Mammary epithelial cell (primary cell): ENCODE measurements around the gene TOPBP1.

Experiments used
- CTCF ChIP-seq, 2 donors: IDR thresholded peaks in 1 of 2; conservative IDR thresholded peaks in 1 of 2; 2 replicates each; pipeline ENCODE4 v1.5.1; 2011 to 2012; ENCODE audit warnings: inconsistent platforms in 2 of 2, low read length in 2 of 2, mild to moderate bottlenecking in 2 of 2, control low read depth in 1 of 2, low read depth in 1 of 2; ENCODE audit not compliant: insufficient read depth in 1 of 2; ENCODE audit errors: extremely low read depth in 1 of 2
- EZH2 ChIP-seq: IDR thresholded peaks from 2 replicates; pipeline ENCODE4 v1.6.1; 2012; ENCODE audit warnings: low read length, inconsistent platforms, borderline replicate concordance

- TF ChIP-seq CTCF (conservative IDR thresholded peaks at IDR 0.05 in 1 of 2, IDR thresholded peaks at IDR 0.05 in 1 of 2; ENCODE audit: extremely low read depth in 1 of 2, insufficient read depth in 1 of 2, low read depth in 1 of 2, low read length in 2 of 2) (no peak), EZH2 (no peak)
Observed at GRCh38 chr3:133695560-133696171, 33.9 kb upstream of the TOPBP1 start.
